Hepatocyte (in vitro differentiated cells): Measurements from ENCODE around the gene NKX1-1.

Experiments used
- EZH2 ChIP-seq: fragments of 200-600 bp; sonication (generic); IDR thresholded peaks from 2 replicates; pipeline ENCODE4 v1.6.1; 2016; ENCODE audit warnings: antibody characterized with exemption, mild to moderate bottlenecking, borderline replicate concordance
- EZH2phosphoT487 ChIP-seq: fragments of 200-600 bp; sonication (generic); IDR thresholded peaks from one replicate; pipeline ENCODE4 v1.6.1; 2018; ENCODE audit warnings: antibody characterized with exemption, mild to moderate bottlenecking, low read depth, moderate library complexity; ENCODE audit not compliant: unreplicated experiment, severe bottlenecking
- TF ChIP-seq, protein P1 (sequence below): fragments of 200-600 bp; sonication (generic); IDR thresholded peaks from 2 replicates; pipeline ENCODE4 v1.5.1; 2016; ENCODE audit warnings: antibody characterized with exemption, mild to moderate bottlenecking; ENCODE audit not compliant: poor library complexity

DNA sequence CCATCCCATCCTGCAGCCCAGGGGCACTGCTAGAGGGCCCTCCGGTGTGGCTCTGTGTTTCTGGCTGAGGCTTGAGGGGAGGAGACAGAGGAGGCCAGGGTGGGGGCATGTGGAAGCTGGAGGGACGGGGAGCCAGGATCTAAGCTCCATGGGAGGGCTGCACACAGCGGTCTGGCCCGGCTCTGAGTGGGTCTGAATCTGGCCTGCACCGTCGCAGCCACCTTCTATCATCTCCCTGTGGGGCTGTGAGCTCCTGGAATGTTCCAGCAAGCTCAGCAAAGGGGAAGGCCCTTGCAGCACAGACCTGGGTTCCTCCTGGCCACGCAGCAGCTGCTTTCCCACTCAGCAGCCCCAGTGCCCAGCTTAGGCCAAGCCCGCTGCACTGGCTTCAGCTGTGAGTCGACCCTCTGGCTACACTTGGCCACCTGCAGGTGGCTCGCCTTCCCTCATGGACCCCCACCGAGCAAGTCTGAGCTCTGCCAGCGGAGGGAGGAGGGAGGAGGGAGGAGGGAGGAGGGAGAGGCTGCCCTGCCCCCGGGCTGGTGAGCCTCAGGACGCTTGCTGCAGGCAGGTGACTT lies 5.3 kb downstream of the NKX1-1 start:
- TF ChIP-seq, protein P1, sequence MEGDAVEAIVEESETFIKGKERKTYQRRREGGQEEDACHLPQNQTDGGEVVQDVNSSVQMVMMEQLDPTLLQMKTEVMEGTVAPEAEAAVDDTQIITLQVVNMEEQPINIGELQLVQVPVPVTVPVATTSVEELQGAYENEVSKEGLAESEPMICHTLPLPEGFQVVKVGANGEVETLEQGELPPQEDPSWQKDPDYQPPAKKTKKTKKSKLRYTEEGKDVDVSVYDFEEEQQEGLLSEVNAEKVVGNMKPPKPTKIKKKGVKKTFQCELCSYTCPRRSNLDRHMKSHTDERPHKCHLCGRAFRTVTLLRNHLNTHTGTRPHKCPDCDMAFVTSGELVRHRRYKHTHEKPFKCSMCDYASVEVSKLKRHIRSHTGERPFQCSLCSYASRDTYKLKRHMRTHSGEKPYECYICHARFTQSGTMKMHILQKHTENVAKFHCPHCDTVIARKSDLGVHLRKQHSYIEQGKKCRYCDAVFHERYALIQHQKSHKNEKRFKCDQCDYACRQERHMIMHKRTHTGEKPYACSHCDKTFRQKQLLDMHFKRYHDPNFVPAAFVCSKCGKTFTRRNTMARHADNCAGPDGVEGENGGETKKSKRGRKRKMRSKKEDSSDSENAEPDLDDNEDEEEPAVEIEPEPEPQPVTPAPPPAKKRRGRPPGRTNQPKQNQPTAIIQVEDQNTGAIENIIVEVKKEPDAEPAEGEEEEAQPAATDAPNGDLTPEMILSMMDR, result no peak
- TF ChIP-seq EZH2, result no peak
- TF ChIP-seq EZH2phosphoT487, result no peak
